ENCODE data around the gene SYNM. TPM values are rescaled to one million over a fixed set of nuclear protein-coding genes. Genes with fewer than 3 reads are reported as not detected.

Gene SYNM
- total RNA-seq, 8 experiments from 2014 or later: 5.5 to 92.8 (median 24.7) TPM

DNA sequence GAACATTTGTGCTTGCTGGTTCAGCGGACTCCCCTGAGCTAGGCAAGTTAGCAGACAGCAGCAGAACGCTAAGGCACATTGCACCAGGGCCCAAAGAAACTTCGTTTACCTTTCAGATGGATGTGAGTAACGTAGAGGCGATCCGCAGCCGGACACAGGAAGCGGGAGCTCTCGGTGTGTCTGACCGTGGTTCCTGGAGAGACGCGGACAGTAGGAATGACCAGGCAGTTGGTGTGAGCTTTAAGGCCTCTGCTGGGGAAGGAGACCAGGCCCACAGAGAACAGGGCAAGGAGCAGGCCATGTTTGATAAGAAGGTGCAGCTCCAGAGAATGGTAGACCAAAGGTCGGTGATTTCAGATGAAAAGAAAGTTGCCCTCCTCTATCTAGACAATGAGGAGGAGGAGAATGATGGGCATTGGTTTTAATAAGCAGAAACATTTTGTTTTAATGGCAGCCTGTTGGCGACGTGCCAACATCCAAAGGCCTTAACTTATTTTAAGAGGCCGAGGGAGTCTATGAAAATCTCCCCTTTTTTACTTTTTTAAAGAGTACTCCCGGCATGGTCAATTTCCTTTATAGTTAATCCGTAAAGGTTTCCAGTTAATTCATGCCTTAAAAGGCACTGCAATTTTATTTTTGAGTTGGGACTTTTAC is 27.9 kb downstream of the SYNM start:
- Histone ChIP-seq H3K4me1 (replicated peaks in 1 of 2) (peaks cover 0 to 6% of the 10 kb centered on the region in 2 donors), H3K27ac (no peak overlapping the region), H3K4me3 (no peak overlapping the region)
- ATAC-seq (replicated peaks in 6 of 8): no peak
- 76 to 100% (median 91%) methylated on average over 1 to 16 of the region's 18 CpGs for WGBS, 10 experiments
- in situ Hi-C loops (cut with MboI; ENCODE audit: low pct_unique_long_range_greater_than_20kb in 2 of 9, low sequenced_read_pairs in 9 of 9, unreplicated experiment in 9 of 9): no loop called here

- ATAC-seq (replicated peaks in 6 of 8): no peak
- H3K4me1 ChIP-seq (replicated peaks in 1 of 2): peaks cover 0 to 6% of the 10 kb centered on the region in 2 donors
- H3K4me3 ChIP-seq: no peak overlapping the region
- no peak overlapping the region for H3K27ac ChIP-seq
- 60 to 100% (median 86%) methylated on average over 1 to 6 of the region's 11 CpGs; no CpG with 5 or more reads in 2 of the 10 experiments for WGBS, 10 experiments
- in situ Hi-C loops (cut with MboI; ENCODE audit: low pct_unique_long_range_greater_than_20kb in 2 of 9, low sequenced_read_pairs in 9 of 9, unreplicated experiment in 9 of 9): no loop called here
Observed at GRCh38 chr15:99134317-99134821, 29.5 kb downstream of the SYNM start.

DNA sequence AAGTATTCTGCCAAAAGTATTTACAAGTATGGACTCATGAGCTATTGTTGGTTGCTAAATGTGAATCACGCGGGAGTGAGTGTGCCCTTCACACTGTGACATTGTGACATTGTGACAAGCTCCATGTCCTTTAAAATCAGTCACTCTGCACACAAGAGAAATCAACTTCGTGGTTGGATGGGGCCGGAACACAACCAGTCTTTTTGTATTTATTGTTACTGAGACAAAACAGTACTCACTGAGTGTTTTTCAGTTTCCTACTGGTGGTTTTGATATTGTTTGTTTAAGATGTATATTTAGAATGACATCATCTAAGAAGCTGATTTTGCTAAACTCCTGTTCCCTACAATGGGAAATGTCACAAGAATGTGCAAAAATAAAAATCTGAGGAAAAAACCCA is 30.3 kb downstream of the SYNM start:
- Histone ChIP-seq H3K4me1 (replicated peaks in 1 of 2) (peaks cover 0 to 6% of the 10 kb centered on the region in 2 donors), H3K4me3 (no peak overlapping the region), H3K27ac (no peak overlapping the region)
- 79 to 100% (median 83%) methylated on average over 1 to 4 of the region's 4 CpGs; no CpG with 5 or more reads in 3 of the 10 experiments for WGBS, 10 experiments
- ATAC-seq (replicated peaks in 6 of 8): peak in 2 of 8 experiments; percentile 40 to 42
- in situ Hi-C loops (cut with MboI; ENCODE audit: low pct_unique_long_range_greater_than_20kb in 2 of 9, low sequenced_read_pairs in 9 of 9, unreplicated experiment in 9 of 9): no loop called here

- no peak for ATAC-seq (replicated peaks in 6 of 8)
- peaks cover 0 to 7% of the 10 kb centered on the region in 2 donors for H3K4me1 ChIP-seq (replicated peaks in 1 of 2)
- in situ Hi-C loops (cut with MboI; ENCODE audit: low pct_unique_long_range_greater_than_20kb in 2 of 9, low sequenced_read_pairs in 9 of 9, unreplicated experiment in 9 of 9): no loop called here
Observed at GRCh38 chr15:99137111-99137546, 32.2 kb downstream of the SYNM start.

DNA sequence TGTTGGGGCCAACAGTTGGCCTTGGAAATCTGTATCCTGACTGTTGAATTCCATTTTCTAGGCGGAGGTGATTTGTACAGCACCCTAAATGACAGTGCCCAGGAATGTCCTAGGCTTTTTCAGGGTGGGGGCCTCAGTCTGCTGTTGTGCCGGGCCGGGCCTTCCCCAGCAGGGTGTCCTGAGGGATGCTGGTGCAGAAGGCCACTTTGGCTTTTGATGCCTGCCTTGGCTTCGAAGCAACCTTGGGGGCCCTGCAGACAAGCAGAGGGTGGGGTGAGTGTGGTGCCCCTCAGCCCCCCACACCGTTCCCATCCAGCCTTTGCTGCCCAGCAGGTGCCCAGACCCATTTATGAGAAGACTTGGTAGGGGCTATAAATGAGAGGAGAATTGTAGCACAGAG is 33.0 kb downstream of the SYNM start:
- 0 to 100% (median 83%) methylated on average over 1 to 3 of the region's 5 CpGs; no CpG with 5 or more reads in 4 of the 10 experiments for WGBS, 10 experiments
- no peak overlapping the region for H3K4me3 ChIP-seq

More at GRCh38 chr15:99137111-99137546, 32.2 kb downstream of the SYNM start:
- no peak overlapping the region for H3K27ac ChIP-seq
- 67 to 100% (median 87%) methylated on average over 1 to 10 of the region's 13 CpGs; no CpG with 5 or more reads in 1 of the 10 experiments for WGBS, 10 experiments
- H3K4me3 ChIP-seq: no peak overlapping the region

GRCh38 chr15:99138491-99138982 is 33.7 kb downstream of the SYNM start:
- Histone ChIP-seq H3K4me1 (replicated peaks in 1 of 2) (peaks cover 14 to 18% of the 10 kb centered on the region in 2 donors), H3K4me3 (no peak overlapping the region), H3K27ac (no peak overlapping the region)
- ATAC-seq (replicated peaks in 6 of 8): no peak
- in situ Hi-C loops (cut with MboI; ENCODE audit: low pct_unique_long_range_greater_than_20kb in 2 of 9, low sequenced_read_pairs in 9 of 9, unreplicated experiment in 9 of 9): no loop called here
- WGBS, 10 experiments: 60 to 100% (median 93%) methylated on average over 1 to 9 of the region's 15 CpGs; no CpG with 5 or more reads in 3 of the 10 experiments

More for the DNA sequence above, 33.0 kb downstream of the SYNM start:
- no peak for ATAC-seq (replicated peaks in 6 of 8)
- Histone ChIP-seq H3K4me1 (replicated peaks in 1 of 2) (peaks cover 7 to 13% of the 10 kb centered on the region in 2 donors), H3K27ac (no peak overlapping the region)
- in situ Hi-C loops (cut with MboI; ENCODE audit: low pct_unique_long_range_greater_than_20kb in 2 of 9, low sequenced_read_pairs in 9 of 9, unreplicated experiment in 9 of 9): no loop called here

DNA sequence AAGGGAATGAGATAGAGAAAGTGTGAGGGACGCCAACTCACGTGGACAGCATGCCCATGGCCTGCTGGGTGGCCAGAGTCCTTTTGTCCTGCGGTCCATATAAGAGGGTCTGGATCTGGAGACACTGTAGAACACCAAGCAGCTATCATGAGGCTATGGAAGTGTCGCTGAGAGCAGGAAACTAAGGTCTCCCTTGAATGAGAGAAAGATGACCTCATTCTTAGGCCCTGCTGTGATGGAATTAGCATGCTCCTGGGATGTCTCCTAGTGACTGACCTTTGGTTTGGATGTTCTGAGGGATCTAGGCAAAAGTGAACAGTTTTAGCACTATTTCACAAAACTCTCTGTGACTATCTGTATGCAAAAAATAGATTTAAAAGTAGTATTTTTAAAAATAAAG is 34.4 kb downstream of the SYNM start:
- peaks cover 21 to 25% of the 10 kb centered on the region in 2 donors for H3K4me1 ChIP-seq (replicated peaks in 1 of 2)
- in situ Hi-C loops (cut with MboI; ENCODE audit: low pct_unique_long_range_greater_than_20kb in 2 of 9, low sequenced_read_pairs in 9 of 9, unreplicated experiment in 9 of 9): no loop called here
- WGBS, 10 experiments: 60 to 100% (median 89%) methylated on average over 1 to 4 of the region's 4 CpGs; no CpG with 5 or more reads in 3 of the 10 experiments
- H3K4me3 ChIP-seq: no peak overlapping the region
- H3K27ac ChIP-seq: no peak overlapping the region
- peak in 1 of 8 experiments; percentile 12 for ATAC-seq (replicated peaks in 6 of 8)

- ATAC-seq (replicated peaks in 6 of 8): no peak
- 89 to 100% (median 100%) methylated on average over 1 to 4 of the region's 4 CpGs for WGBS, 10 experiments
- in situ Hi-C loops (cut with MboI; ENCODE audit: low pct_unique_long_range_greater_than_20kb in 2 of 9, low sequenced_read_pairs in 9 of 9, unreplicated experiment in 9 of 9): no loop called here
- no peak overlapping the region for H3K4me3 ChIP-seq
- H3K27ac ChIP-seq: no peak overlapping the region
- H3K4me1 ChIP-seq (replicated peaks in 1 of 2): peaks cover 22 to 25% of the 10 kb centered on the region in 2 donors
Observed at GRCh38 chr15:99140590-99140989, 35.7 kb downstream of the SYNM start.

- Histone ChIP-seq H3K4me3 (no peak overlapping the region), H3K27ac (no peak overlapping the region), H3K4me1 (replicated peaks in 1 of 2) (peaks cover 22 to 25% of the 10 kb centered on the region in 2 donors)
- 20 to 100% (median 83%) methylated on average over 1 to 4 of the region's 4 CpGs; no CpG with 5 or more reads in 3 of the 10 experiments for WGBS, 10 experiments
- ATAC-seq (replicated peaks in 6 of 8): peak in 1 of 8 experiments; percentile 5
- in situ Hi-C loops (cut with MboI; ENCODE audit: low pct_unique_long_range_greater_than_20kb in 2 of 9, low sequenced_read_pairs in 9 of 9, unreplicated experiment in 9 of 9): no loop called here
Observed at GRCh38 chr15:99141943-99142342, 37.1 kb downstream of the SYNM start.

GRCh38 chr15:99142562-99142961 is 37.7 kb downstream of the SYNM start:
- H3K4me3 ChIP-seq: no peak overlapping the region
- in situ Hi-C loops (cut with MboI; ENCODE audit: low pct_unique_long_range_greater_than_20kb in 2 of 9, low sequenced_read_pairs in 9 of 9, unreplicated experiment in 9 of 9): no loop called here
- WGBS, 10 experiments: 21 to 100% (median 50%) methylated on average over 2 to 5 of the region's 5 CpGs; no CpG with 5 or more reads in 1 of the 10 experiments
- H3K4me1 ChIP-seq (replicated peaks in 1 of 2): peaks cover 22 to 25% of the 10 kb centered on the region in 2 donors
- ATAC-seq (replicated peaks in 6 of 8): peak in 6 of 8 experiments; percentile 42 to 60 (median 52)
- H3K27ac ChIP-seq: no peak overlapping the region

DNA sequence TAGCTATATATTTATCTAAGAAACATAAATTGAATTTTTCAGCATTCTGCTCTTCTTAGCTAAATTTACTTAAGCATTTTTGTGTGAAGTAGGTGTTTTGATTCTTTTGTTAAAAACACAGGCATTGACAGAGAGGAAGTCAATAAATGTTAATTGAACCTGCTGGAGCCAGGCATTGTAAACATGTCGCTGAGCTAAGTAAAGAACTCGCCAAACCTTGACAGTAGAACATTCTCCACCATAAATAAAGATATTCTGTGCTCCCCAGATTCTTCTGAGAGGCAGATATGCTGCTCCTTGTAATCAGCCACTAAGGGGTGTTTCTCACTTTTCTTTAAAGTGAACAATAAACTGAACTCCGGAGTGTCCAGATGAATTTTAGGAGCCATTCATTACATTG is 38.4 kb downstream of the SYNM start:
- in situ Hi-C loops (cut with MboI; ENCODE audit: low pct_unique_long_range_greater_than_20kb in 2 of 9, low sequenced_read_pairs in 9 of 9, unreplicated experiment in 9 of 9): no loop called here
- ATAC-seq (replicated peaks in 6 of 8): peak in 5 of 8 experiments; percentile 24 to 69 (median 53)

GRCh38 chr15:99143655-99144610 is 39.1 kb downstream of the SYNM start:
- 40 to 100% (median 84%) methylated on average over 1 to 5 of the region's 7 CpGs; no CpG with 5 or more reads in 2 of the 10 experiments for WGBS, 10 experiments
- no peak overlapping the region for H3K27ac ChIP-seq
- H3K4me3 ChIP-seq: no peak overlapping the region
- H3K4me1 ChIP-seq (replicated peaks in 1 of 2): peaks cover 22 to 25% of the 10 kb centered on the region in 2 donors
- ATAC-seq (replicated peaks in 6 of 8): peak in 7 of 8 experiments; percentile 34 to 95 (median 58)
- in situ Hi-C loops (cut with MboI; ENCODE audit: low pct_unique_long_range_greater_than_20kb in 2 of 9, low sequenced_read_pairs in 9 of 9, unreplicated experiment in 9 of 9): no loop called here

More for the DNA sequence above, 38.4 kb downstream of the SYNM start:
- H3K4me1 ChIP-seq (replicated peaks in 1 of 2): peaks cover 22 to 25% of the 10 kb centered on the region in 2 donors
- 5 to 100% (median 14%) methylated on average over 1 to 3 of the region's 3 CpGs; no CpG with 5 or more reads in 1 of the 10 experiments for WGBS, 10 experiments
- no peak overlapping the region for H3K4me3 ChIP-seq
- H3K27ac ChIP-seq: no peak overlapping the region
